HepG2 (cell line): ENCODE measurements around the gene PRSS12. TPM values are rescaled to one million over a fixed set of nuclear protein-coding genes. Genes with fewer than 3 reads are reported as not detected.

Experiments
- ASH2L ChIP-seq: fragments of 300-600, 200-600 bp; sonication (generic); IDR thresholded peaks from 2 replicates; pipeline ENCODE4 v1.7.0; 2017; ENCODE audit warnings: low read depth, mild to moderate bottlenecking, moderate library complexity, mixed read lengths, low read length; ENCODE audit not compliant: insufficient read length
- CBFB ChIP-seq: sonication (generic); formaldehyde crosslinking; IDR thresholded peaks from 2 replicates; pipeline ENCODE4 v1.4.0; 2020; ENCODE audit warnings: missing genetic modification reagents
- CTCF ChIP-seq: sonication (generic); formaldehyde crosslinking; IDR thresholded peaks from 2 replicates; pipeline ENCODE4 v1.5.0; 2020; ENCODE audit warnings: mild to moderate bottlenecking, missing genetic modification reagents, moderate library complexity
- KLF15 ChIP-seq: sonication (generic); formaldehyde crosslinking; IDR thresholded peaks from 2 replicates; pipeline ENCODE4 v1.8.1; 2023; ENCODE audit warnings: borderline replicate concordance, mild to moderate bottlenecking, inconsistent platforms, missing genetic modification reagents, mixed read lengths
- ZBTB4 ChIP-seq: sonication (generic); formaldehyde crosslinking; IDR thresholded peaks from 2 replicates; pipeline ENCODE4 v1.4.0; 2020; ENCODE audit warnings: missing genetic modification reagents, mild to moderate bottlenecking, borderline replicate concordance
- ZNF260 ChIP-seq: sonication (generic); formaldehyde crosslinking; IDR thresholded peaks from 2 replicates; pipeline ENCODE4 v1.4.0; 2020; ENCODE audit warnings: missing genetic modification reagents, low read depth, mild to moderate bottlenecking, borderline replicate concordance
- ZNF546 ChIP-seq: sonication (generic); formaldehyde crosslinking; conservative IDR thresholded peaks from 2 replicates; pipeline ENCODE4 v1.8.1; 2023; ENCODE audit warnings: mild to moderate bottlenecking, missing genetic modification reagents
- polyA plus RNA-seq, 8 experiments: library from polyadenylated mRNA; depleted of rRNA in 3 of 8; stranded (reverse) in 7 of 8; unstranded in 1 of 8; fragments of >200 nt; fragmentation: Illumina TruSeq in 4 of 8; extraction: Trizol in 4 of 8; gene quantifications; 2 replicates each; pipeline versions ENCODE4 v1.2.1 to v1.2.3, GENCODE V29; 2011 to 2016; ENCODE audit warnings: low read depth in 4 of 8, missing spikeins in 1 of 8, mixed read lengths in 1 of 8; ENCODE audit not compliant: insufficient read depth in 1 of 8
- total RNA-seq, 5 experiments: library from RNA; depleted of rRNA; stranded (reverse); fragments of >200 nt; fragmentation: Illumina TruSeq; extraction: Trizol; gene quantifications; 2 replicates each; pipeline ENCODE4 v1.2.3, GENCODE V29; 2016; ENCODE audit warnings: low read depth in 1 of 5
- TF ChIP-seq, protein P1 (sequence below): sonication (generic); formaldehyde crosslinking; IDR thresholded peaks from 2 replicates; pipeline ENCODE4 v1.5.1; 2020; ENCODE audit warnings: missing genetic modification reagents, mild to moderate bottlenecking, borderline replicate concordance

Gene PRSS12
- total and polyA plus RNA-seq, 2 of the 13 experiments (the other 11 are each of a cell fraction or from before 2014, with no cell fraction given): 0.02 TPM; not detected in 1

- TF ChIP-seq, protein P1, sequence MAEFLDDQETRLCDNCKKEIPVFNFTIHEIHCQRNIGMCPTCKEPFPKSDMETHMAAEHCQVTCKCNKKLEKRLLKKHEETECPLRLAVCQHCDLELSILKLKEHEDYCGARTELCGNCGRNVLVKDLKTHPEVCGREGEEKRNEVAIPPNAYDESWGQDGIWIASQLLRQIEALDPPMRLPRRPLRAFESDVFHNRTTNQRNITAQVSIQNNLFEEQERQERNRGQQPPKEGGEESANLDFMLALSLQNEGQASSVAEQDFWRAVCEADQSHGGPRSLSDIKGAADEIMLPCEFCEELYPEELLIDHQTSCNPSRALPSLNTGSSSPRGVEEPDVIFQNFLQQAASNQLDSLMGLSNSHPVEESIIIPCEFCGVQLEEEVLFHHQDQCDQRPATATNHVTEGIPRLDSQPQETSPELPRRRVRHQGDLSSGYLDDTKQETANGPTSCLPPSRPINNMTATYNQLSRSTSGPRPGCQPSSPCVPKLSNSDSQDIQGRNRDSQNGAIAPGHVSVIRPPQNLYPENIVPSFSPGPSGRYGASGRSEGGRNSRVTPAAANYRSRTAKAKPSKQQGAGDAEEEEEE: no peak
- TF ChIP-seq CTCF (CRISPR knock-in tag): peak; percentile 56
- TF ChIP-seq ZNF260 (CRISPR knock-in tag): no peak
- no peak for TF ChIP-seq ZBTB4 (CRISPR knock-in tag)
- TF ChIP-seq ZNF546 (CRISPR knock-in tag): no peak
- no peak for TF ChIP-seq ASH2L
- no peak for TF ChIP-seq KLF15
- no peak for TF ChIP-seq CBFB (CRISPR knock-in tag)
Observed at GRCh38 chr4:118270492-118270891, 82.3 kb downstream of the PRSS12 start (continued).
